ENCODE measurements around the gene UBE2J2. TPM values are rescaled to one million over a fixed set of nuclear protein-coding genes. Genes with fewer than 3 reads are reported as not detected.

Gene UBE2J2
- total and polyA plus RNA-seq, 2 of the 13 experiments (the other 11 are each of a cell fraction or from before 2014, with no cell fraction given): 25.4 to 29.4 TPM

DNA sequence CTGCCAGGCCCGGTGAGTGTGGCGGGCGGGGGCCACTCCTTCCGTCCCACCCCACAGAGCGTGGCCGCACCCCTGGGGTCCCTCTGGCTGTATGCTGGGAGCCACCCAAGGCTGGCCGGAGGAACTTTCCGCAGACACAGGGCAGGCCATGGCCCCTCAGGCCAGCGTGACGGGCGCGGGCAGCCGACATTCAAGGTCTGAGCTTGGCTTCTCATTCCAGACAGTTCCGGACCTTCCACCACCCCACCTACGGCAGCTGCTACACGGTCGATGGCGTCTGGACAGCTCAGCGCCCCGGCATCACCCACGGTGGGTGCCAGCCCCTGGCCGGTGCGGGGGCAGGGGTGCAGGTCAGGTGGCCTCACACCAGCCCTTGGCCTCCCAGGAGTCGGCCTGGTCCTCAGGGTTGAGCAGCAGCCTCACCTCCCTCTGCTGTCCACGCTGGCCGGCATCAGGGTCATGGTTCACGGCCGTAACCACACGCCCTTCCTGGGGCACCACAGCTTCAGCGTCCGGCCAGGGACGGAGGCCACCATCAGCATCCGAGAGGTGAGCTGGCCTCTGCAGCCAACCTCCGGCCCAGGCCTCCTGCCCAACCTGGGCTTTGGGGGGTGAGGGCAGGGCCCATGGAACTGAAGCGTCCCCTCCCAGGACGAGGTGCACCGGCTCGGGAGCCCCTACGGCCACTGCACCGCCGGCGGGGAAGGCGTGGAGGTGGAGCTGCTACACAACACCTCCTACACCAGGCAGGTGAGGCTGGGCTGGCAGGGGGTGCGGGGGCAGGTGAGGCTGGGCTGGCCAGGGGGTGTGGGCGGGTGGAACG lies 13.8 kb upstream of the UBE2J2 start (continued):
- TF ChIP-seq, protein P1, sequence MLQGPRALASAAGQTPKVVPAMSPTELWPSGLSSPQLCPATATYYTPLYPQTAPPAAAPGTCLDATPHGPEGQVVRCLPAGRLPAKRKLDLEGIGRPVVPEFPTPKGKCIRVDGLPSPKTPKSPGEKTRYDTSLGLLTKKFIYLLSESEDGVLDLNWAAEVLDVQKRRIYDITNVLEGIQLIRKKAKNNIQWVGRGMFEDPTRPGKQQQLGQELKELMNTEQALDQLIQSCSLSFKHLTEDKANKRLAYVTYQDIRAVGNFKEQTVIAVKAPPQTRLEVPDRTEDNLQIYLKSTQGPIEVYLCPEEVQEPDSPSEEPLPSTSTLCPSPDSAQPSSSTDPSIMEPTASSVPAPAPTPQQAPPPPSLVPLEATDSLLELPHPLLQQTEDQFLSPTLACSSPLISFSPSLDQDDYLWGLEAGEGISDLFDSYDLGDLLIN (CRISPR knock-in tag; IDR thresholded peaks at IDR 0.05; ENCODE audit: borderline replicate concordance): no peak
- TF ChIP-seq, protein P2, sequence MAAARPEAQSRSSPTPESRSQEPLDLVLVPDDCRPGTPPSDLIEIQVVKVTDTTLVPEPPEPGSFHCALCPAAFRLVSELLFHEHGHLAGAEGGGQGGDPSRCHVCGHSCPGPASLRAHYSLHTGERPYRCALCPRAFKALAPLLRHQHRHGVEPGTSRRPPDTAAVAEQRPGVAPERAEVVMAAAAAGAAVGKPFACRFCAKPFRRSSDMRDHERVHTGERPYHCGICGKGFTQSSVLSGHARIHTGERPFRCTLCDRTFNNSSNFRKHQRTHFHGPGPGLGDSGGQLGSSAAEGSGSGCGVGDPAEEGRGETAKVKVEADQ (CRISPR knock-in tag; IDR thresholded peaks at IDR 0.05; ENCODE audit: borderline replicate concordance): no peak
- TF ChIP-seq EED (CRISPR knock-in tag; IDR thresholded peaks at IDR 0.05) (no peak), ZNF333 (CRISPR knock-in tag; IDR thresholded peaks at IDR 0.05; ENCODE audit: borderline replicate concordance) (no peak), ZNF331 (CRISPR knock-in tag; IDR thresholded peaks at IDR 0.05) (peak; percentile 58; the same call in 1 of the 2 replicates), KLF15 (CRISPR knock-in tag; IDR thresholded peaks at IDR 0.05; ENCODE audit: borderline replicate concordance) (no peak), NPAS2 (CRISPR knock-in tag; IDR thresholded peaks at IDR 0.05; ENCODE audit: borderline replicate concordance) (no peak), BRCA1 (CRISPR knock-in tag; IDR thresholded peaks at IDR 0.05) (0 out of 2 replicates have a peak, but pooled peaks have one; percentile 38), MED1 (CRISPR knock-in tag; IDR thresholded peaks at IDR 0.05) (peak; percentile 81), ZNF501 (CRISPR knock-in tag; IDR thresholded peaks at IDR 0.05) (no peak), NKX3-1 (CRISPR knock-in tag; IDR thresholded peaks at IDR 0.05) (no peak), MTF2 (CRISPR knock-in tag; IDR thresholded peaks at IDR 0.05; ENCODE audit: borderline replicate concordance) (no peak), XRCC5 (optimal IDR thresholded peaks at IDR 0.05; ENCODE audit: low read length) (no peak), HNRNPL (IDR thresholded peaks at IDR 0.05; ENCODE audit: low read depth, low read length) (0 out of 2 replicates have a peak, but pooled peaks have one; percentile 39), ZMYM2 (CRISPR knock-in tag; IDR thresholded peaks at IDR 0.05) (no peak; the same call in 1 of the 2 replicates), ETV5 (CRISPR knock-in tag; IDR thresholded peaks at IDR 0.05; ENCODE audit: borderline replicate concordance) (peak; percentile 76), MLLT10 (CRISPR knock-in tag; IDR thresholded peaks at IDR 0.05) (no peak)
- TF ChIP-seq, protein P3, sequence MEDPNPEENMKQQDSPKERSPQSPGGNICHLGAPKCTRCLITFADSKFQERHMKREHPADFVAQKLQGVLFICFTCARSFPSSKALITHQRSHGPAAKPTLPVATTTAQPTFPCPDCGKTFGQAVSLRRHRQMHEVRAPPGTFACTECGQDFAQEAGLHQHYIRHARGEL (CRISPR knock-in tag; IDR thresholded peaks at IDR 0.05): no peak
- TF ChIP-seq, protein P4, sequence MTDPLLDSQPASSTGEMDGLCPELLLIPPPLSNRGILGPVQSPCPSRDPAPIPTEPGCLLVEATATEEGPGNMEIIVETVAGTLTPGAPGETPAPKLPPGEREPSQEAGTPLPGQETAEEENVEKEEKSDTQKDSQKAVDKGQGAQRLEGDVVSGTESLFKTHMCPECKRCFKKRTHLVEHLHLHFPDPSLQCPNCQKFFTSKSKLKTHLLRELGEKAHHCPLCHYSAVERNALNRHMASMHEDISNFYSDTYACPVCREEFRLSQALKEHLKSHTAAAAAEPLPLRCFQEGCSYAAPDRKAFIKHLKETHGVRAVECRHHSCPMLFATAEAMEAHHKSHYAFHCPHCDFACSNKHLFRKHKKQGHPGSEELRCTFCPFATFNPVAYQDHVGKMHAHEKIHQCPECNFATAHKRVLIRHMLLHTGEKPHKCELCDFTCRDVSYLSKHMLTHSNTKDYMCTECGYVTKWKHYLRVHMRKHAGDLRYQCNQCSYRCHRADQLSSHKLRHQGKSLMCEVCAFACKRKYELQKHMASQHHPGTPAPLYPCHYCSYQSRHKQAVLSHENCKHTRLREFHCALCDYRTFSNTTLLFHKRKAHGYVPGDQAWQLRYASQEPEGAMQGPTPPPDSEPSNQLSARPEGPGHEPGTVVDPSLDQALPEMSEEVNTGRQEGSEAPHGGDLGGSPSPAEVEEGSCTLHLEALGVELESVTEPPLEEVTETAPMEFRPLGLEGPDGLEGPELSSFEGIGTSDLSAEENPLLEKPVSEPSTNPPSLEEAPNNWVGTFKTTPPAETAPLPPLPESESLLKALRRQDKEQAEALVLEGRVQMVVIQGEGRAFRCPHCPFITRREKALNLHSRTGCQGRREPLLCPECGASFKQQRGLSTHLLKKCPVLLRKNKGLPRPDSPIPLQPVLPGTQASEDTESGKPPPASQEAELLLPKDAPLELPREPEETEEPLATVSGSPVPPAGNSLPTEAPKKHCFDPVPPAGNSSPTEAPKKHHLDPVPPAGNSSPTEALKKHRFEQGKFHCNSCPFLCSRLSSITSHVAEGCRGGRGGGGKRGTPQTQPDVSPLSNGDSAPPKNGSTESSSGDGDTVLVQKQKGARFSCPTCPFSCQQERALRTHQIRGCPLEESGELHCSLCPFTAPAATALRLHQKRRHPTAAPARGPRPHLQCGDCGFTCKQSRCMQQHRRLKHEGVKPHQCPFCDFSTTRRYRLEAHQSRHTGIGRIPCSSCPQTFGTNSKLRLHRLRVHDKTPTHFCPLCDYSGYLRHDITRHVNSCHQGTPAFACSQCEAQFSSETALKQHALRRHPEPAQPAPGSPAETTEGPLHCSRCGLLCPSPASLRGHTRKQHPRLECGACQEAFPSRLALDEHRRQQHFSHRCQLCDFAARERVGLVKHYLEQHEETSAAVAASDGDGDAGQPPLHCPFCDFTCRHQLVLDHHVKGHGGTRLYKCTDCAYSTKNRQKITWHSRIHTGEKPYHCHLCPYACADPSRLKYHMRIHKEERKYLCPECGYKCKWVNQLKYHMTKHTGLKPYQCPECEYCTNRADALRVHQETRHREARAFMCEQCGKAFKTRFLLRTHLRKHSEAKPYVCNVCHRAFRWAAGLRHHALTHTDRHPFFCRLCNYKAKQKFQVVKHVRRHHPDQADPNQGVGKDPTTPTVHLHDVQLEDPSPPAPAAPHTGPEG (CRISPR knock-in tag; IDR thresholded peaks at IDR 0.05): 0 out of 2 replicates have a peak, but pooled peaks have one; percentile 33

Measured in HepG2 (cell line).